NCI-H2227 (cell line): ENCODE measurements around the gene PDLIM7.
"Not testable (repeated sequence)": the region's sequence is repeated elsewhere in the genome, so short reads cannot be mapped to it uniquely, and the experiment has no call there.

Experiments
- DNase-seq: peaks from one replicate; lab custom pipeline; 2025; ENCODE audit not compliant: unreplicated experiment; lab: John Stamatoyannopoulos, UW

Gene PDLIM7

DNA sequence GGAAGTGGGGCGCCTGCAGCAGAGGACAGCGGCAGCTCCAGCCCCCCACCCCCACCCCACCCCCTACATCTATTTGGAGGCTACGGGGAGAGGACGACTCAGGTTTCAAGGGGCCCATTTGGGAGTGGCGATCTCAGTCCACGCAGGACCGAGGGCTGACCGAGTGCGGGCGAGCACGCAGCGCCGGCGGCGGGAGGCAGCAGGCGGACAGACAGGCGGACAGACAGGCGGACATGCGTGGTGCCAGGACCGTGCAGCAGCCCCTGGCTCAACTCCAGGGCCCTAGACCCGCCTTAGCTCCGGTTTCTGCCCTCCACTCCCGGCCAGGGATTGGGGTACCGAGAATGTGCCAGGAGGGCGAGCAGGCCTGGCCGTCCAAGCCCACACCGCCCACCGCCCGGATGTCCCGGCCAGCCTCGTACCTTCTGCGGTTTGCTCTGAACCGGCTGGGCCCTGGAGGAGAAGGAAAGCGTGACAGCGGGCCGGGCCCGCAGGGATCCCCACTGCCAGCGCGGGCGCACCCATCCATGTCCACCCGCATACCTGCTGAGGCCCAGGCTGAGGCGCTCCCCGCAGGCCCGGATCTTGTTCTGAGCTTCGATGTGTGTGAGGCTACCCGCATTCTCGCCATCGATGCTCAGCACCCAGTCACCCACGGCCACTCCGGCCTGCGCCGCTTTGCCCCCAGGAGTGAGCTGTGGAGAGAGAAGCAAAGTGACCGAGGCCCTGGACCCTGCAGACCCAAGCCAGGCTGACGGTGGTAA is 5.2 kb downstream of the PDLIM7 start:
- no peak for DNase-seq

DNA sequence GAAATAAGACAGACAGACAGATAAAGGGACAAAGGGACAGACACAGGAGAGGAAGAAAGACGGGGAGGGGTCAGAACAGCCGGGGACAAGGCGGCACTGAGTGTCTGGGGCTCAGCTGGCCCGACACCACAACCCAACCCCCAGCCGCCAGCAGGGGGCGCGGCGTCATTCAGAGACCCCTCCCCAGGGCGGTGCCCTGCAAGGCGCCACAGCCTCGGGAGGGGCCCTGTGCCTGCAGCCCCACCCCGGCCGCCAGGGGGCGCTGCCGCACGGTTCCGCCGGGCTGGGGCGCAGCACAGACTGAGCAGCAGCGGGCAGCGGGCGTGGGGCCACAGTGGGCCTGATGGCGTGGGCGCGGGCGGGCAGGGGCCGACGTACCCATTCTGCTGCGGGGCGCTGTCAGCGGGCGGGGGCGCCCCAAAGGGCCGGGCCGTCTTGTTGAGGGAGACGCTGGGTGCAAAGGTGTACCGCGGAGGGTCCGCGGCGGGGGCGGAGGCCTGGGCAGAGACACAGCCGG is 5.9 kb downstream of the PDLIM7 start:
- no peak for DNase-seq

- no peak for DNase-seq
Observed at GRCh38 chr5:177490992-177491391, 6.4 kb downstream of the PDLIM7 start.

- no peak for DNase-seq
Observed at GRCh38 chr5:177490311-177490991, 7.0 kb downstream of the PDLIM7 start.

GRCh38 chr5:177489119-177489716 is 8.2 kb downstream of the PDLIM7 start:
- peak; percentile 39 for DNase-seq

- DNase-seq: no peak
Observed at GRCh38 chr5:177487975-177488374, 9.4 kb downstream of the PDLIM7 start.

- no peak for DNase-seq
Observed at GRCh38 chr5:177487144-177487543, 10.3 kb downstream of the PDLIM7 start.

DNA sequence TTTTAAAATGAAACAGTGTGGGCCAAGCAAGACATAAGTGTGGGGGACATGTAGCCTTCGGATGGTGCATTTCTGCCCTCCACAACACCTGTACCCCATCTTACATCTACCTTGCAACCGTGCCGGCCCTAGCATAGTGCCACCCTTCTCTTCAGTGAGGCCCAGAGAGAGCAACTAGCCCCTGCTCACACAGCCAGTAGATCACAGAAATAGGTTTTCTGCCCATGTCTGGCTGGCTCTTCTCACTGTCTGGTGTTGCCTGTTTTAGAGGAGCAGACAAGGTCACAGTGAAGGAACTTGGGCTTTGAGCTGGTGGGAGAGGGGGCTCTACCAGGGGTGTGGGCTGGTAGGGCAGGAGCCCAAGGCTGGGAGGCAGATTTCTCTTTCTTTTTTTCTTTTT is 11.1 kb downstream of the PDLIM7 start:
- DNase-seq: no peak

DNA sequence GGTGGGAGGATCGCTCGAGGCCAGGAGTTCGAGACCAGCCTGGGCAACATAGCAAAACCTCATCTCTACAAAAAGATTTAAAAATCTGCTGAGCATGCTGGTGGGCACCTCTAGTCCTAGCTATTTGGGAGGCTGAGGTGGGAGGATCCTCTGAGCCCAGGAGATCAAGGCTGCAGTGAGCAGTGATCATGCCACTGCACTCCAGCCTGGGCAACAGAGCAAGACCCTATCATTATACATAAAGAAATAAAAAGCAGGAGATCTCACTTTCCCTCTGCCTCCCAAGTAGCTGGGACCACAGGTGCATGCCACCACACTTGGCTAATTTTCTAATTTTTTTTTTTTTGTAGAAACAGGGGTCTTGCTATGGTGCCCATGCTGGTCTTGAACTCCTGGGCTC is 11.7 kb downstream of the PDLIM7 start:
- not testable (repeated sequence) for DNase-seq

DNA sequence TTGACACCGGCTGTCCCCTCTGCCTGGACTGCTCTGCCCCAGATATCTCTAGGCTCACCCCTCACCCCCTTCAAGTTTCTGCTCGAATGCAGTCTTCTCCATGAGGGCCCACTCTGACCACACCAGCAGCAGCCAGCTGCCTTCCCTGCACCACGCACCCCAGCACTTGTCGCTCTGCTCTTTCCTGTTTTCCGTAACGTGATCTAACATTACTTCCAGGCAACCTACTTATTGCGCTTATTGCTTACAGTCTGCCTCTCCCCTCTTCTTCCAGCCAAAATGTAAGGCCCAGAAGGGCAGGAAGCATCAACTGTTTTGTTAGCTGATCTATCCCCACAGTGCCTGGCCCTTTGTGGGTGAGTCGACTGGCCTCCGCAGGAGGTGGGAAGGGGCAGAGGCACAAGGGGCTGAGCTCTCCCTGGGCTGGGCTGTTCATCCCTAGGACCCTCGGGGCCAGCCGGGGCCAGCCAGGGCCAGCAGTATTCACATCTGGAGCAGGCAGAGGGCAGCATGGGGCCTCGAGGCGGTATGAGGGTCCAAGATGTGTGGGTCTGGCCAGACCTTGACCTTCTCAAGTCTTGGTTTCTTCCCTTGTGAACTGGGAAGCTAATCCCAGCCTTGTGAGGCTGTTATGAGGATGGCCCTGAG is 12.4 kb downstream of the PDLIM7 start:
- no peak for DNase-seq

DNA sequence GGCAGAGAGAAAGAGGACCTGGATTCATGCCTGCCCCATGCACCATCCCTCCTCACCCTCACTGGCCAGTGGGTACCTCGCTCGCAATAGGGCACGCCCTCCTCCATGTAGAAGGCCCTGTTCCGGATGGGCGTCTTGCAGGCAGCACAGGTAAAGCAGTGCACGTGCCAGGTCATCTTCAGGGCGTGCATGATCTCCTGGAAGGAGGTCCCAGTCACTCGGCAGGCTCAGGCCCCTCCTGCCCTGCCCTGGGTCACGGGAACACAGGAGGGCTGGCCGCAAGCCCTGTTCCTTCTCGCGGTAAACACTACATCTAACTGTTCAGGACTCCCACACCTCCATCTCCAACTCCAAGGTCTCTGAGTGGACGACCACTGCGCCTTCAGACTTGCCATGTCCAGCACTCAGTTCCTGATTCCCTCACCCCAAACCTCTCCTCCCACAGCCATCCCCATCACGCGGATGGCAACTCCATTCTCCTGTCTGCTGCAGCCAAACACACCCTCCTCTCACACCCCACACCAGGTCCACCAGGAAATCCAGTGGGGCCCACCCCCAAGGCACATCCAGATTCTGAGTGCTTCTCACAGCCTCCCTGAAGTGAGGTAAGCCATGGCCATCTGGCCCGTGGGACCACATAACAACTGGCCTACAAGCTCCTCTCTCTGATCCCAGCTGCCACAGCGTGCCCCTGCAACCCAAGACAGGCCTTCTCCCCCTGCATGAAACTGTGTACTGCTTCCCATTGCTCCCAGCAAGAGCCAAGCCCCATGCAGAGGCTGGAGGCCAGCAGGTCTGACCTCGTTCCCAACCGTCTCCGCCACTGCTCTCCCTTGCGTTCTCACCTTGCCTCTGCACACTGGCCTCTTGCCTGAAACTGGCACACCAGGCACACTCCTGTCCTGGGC is 13.2 kb downstream of the PDLIM7 start:
- DNase-seq: no peak

DNA sequence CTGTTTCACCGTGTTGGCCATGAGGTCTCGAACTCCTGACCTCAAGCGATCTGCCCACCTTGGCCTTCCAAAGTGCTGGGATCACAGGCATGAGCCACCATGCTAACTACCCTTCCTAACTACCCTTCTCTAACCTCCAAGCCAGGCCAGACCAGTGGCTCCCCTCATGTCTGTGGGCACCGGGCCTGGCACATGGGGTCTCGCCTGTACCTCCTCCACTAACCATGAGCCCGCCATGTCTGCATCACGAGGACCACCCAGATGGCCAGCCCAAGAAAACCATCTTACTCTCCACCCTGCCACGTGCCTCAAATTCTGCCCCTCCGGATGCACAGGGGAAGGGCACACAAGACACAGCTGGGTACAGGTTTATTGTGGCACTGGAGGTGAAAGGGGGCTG is 14.4 kb downstream of the PDLIM7 start:
- no peak for DNase-seq

- DNase-seq: no peak
Observed at GRCh38 chr5:177482359-177482795, 15.0 kb downstream of the PDLIM7 start.

DNA sequence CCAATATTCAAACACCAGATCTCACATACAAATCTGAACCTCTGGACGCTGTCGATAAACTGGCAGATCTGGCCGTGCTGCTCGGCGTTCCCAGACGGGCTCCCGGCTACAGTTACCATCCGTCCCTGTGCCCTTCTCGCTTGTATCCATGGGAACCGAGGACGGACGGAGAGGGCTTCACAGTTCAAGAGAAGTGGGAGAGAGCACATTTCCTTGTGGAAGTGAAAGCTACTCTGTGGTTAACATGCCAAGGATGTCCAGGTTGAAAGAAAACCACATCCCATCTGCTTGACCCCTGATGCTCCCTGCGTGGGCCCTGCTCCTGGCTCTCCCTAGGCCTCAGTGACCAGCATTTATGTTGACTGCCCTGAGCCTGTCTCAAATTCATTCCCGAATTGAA is 17.6 kb downstream of the PDLIM7 start:
- no peak for DNase-seq

- no peak for DNase-seq
Observed at GRCh38 chr5:177478711-177479646, 18.4 kb downstream of the PDLIM7 start.

- DNase-seq: no peak
Observed at GRCh38 chr5:177477701-177478477, 19.5 kb downstream of the PDLIM7 start.

GRCh38 chr5:177476531-177477233 is 20.7 kb downstream of the PDLIM7 start:
- DNase-seq: no peak
